Fibroblast of skin of left biceps (primary cell): ENCODE measurements around the gene PEBP1.
A peak's percentile ranks its signal among the peaks of the same experiment; 100 is the strongest.
"Not testable (repeated sequence)": the region's sequence is repeated elsewhere in the genome, so short reads cannot be mapped to it uniquely, and the experiment has no call there.

Experiments used
- DNase-seq, 2 experiments: peaks; one replicate each; pipeline ENCODE4 v3.0.0-alpha.2; 2013; ENCODE audit warnings: low read depth in 2 of 2

PEBP1 gene

DNA sequence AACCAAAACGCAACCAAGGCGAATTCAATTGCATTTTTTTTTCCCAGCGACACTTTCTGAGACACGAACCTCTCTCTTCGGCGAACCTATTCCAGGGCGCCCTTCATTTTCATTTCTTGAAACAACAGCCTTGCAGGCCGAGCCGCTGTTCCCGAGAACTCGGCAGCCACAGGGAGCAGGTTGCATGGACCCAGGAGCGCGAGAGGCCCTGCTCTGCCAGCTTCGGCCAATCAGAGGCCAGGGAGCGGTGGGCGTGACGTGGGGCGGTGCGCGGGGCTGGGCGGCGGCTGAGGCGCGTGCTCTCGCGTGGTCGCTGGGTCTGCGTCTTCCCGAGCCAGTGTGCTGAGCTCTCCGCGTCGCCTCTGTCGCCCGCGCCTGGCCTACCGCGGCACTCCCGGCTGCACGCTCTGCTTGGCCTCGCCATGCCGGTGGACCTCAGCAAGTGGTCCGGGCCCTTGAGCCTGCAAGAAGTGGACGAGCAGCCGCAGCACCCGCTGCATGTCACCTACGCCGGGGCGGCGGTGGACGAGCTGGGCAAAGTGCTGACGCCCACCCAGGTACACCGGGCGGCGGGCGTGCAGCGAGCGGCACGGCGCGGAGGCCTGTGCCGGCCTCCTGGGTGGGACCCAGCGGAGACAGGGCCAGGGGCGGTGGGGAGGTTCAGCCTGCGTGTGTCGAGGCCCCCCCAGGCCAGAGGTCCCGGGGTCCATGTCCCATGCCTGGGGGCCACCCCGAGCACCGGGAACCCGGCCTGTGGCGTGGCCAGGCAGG, at the start of gene PEBP1:
TSS of gene PEBP1 (plus strand) at position 337 of the 771 bp plus-strand sequence. CDS start at position 423, 86 bp downstream.
- DNase-seq: peak; percentile 67

DNA sequence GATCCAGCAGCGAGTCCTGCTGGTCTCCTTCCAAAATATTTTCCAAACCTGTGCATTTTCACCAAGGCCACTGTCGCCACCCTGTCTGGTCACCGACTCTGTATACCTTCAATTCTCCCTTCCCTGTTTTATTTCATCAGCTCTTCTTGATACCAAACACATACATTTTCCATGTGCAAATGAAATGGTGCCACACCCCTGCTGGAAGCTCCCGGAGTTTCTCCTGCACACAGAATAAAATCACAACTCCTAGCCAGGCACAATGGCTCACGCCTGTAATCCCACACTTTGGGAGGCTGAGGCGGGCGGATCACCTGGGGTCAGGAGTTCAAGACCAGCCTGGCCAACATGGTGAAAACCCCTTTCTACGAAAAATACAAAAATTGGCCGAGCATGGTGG, 46.1 kb upstream of the PEBP1 start:
- DNase-seq: no peak

DNA sequence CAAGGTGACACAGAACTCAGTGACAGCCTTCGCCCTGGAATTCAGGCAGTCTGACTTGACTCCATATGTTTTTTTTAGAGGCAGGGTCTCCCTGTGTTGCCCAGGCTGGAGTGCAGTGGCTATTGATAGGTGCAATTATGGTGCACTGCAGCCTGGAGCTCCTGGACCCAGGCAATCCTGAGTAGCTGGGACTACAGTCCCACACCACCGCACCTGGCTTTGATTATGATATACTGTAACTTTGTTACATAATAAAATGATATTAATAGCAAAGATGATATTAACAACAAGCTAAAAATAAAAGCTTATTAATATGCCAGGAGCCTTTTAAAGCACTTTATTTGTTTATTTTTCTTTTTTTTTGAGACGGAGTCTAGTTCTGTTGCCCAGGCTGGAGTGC, 41.9 kb upstream of the PEBP1 start:
- no peak for DNase-seq

DNA sequence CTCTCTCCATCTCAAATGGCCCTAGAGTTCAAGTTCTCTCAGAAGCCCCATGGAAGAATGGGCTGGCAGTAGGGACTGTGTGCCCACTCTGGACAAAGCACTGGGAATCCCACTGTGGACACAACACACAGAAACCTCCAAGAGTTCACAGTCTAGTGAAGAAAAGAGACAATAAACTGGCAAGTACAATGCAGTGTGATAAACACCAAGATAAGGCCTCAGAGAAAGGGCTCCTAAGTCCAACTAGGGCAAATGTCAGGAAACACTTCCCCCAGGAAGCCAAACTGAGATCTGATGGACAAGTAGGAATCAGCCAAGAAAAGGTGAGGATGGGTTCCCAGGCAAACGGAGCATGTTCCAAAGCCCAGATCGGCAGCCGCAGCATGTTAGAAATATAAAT, 37.5 kb upstream of the PEBP1 start:
- DNase-seq: no peak

DNA sequence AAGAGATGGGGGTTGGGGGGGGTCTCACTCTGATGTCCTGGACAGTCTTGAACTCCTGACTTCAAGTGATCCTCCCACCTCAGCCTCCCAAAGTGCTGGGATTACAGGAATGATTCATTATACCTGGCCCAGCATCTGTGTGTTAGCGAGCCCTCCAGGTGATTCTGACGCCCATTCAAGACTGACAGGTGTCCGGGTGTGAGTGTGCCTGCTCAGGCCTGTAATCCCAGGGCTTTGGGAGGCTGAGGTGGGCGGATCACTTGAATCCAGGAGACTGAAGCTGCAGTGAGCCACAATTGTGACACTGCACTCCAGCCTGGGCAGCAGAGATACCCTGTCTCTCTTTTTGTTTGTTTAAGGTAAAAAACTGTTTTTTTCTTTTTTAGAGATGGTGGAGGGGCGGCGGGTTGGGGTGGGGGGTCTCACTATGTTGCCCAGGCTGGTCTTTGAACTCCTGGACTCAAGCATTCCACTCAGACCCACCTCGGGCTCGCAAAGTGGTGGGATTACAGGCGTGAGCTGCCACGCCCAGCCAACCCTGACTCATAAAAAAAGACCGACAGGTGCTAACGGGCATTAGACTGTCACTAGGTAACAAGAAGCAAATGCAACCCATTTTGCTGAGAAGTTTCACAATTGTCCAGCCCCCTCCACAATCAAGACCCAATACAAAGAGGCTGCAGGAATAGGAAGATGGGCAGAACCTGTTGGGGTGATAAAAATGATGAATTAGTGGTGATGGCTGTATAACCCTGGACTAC, 36.8 kb upstream of the PEBP1 start:
- no peak for DNase-seq

DNA sequence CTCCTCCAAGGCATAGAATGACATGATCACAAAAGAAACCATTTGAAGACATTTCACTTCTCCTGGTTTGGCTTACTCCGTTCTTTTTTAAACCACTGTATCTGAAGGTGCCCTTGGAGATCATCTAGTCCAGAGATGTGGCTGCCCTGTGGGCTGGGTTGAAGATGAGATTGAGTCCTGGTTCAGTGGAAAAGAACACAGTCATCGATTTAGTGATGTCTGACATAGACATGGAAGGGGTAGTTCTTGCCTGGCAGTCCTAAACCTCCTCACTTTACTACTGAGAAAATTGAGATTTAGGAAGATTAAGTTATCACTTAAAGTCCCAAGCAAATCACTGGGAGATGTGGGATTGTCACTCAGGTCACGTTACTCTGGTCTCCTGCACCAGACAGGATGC, 34.9 kb upstream of the PEBP1 start:
- no peak for DNase-seq

DNA sequence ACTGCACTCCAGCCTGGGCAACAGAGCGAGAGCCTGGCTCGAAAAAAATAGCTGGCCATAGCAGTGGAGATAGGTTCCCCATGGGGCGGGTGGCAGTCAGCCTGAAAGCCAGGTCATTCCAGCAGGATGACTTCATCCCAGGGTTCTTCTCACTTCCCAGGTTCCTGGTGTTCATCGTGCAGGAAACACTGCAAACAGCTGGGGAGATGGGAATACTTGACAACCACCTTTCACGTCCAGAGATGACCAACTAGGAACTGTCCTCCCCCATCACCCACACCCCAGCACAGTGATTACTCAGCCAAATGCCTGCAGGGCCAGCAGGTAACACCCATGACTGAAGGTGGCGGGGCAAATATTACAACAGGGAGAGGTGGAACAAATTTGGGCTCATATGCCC, 33.9 kb upstream of the PEBP1 start:
- DNase-seq: no peak

DNA sequence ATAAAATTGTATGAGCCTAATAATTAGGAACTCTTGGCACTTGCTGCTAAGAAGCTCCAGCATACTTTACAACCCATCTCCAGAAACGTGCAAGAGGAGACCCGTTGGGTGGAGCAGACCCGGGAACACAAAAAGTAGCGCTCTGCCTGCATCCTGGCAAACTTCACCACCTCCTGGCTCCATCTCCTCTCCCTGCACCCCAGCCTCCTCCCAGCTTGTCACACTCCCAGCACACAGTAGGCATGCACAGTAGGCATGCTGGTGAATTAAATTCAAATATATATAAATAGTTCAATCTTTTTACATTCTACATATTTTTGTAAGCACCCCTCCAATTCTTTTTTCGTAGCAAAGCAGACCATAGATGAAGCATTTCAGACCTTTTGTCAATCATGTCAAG, 33.3 kb upstream of the PEBP1 start:
- DNase-seq: no peak

DNA sequence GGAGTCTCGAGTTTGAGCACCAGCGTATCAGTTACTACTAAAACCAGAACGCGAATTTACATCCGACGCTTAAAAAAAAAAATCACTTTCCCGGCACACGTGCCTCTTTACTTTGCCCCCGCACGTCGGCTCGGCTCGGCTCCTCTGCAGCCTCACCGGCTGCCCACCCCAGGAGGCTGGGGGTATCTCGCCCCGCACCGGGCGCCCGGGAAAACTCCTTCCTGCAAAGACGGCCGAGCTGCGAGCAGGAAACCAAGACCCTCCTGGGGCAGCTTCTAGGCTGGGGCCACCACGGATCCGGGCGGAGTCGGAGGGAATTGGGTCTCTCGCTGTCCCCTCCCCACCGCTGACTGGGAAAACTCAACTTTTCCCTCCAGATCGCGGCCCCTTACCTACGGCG, 32.7 kb upstream of the PEBP1 start:
- no peak for DNase-seq

DNA sequence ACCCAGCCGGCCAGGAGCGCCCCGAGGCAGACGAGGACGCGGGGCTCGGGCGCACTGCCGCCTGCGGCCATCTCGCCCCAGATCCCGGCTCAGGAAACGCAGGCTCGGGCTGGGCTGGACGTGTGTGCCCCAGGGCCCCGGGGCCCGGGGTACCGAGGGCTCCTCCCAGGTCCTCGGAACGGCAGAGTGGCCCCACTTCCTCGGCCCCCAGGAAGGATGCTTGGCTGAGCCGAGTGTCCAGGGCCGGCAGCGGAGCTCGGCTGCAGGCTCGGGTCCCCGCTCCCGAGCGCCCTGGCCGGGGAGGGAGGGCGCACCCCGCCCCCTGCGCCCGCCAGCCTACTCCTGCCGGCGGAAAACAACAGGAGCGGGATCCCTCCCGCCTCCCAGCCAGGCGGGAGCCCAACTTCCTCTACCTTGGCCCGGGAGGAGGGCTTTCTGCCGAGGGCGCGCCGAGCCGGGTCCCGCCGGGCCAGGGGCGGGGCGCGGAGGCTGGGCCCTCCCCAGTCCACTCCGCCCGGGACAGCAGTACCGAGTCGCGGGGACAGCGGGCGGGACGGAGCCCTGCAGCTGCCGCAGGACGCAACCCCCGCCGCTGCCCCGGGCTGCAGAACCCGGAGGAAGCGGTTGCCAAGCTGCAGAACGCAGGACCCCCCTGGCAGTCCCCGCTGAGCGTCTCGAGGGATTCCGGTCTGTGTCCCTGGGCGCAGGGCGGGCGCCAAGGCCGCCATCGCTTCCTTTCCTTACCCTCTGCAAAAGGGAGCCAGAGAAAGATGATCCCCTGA, 32.1 kb upstream of the PEBP1 start, which contains the start of gene VSIG10:
TSS of gene VSIG10 (minus strand) at position 411 of the 782 bp plus-strand sequence. CDS start at position 71, 340 bp downstream.
- DNase-seq: peak in 1 of 2 experiments; percentile 16

DNA sequence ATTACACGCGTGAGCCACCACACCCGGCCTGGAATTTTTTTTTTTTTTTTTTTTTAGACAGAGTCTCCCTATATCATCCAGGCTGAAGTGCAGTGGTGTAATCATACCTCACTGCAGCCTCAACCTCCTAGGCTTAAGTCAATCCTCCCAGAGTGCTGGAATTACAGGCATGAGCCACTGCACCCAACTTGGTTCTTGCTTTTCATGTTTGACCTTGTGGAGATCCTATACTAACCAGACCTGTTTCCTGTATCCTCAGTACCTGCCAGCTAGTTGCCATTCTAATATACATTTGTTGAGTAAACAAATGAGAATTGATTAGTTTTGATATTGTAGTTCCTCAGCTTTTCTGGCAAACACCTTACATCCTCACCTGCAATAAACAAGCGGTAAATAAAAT, 28.9 kb upstream of the PEBP1 start:
- no peak for DNase-seq

DNA sequence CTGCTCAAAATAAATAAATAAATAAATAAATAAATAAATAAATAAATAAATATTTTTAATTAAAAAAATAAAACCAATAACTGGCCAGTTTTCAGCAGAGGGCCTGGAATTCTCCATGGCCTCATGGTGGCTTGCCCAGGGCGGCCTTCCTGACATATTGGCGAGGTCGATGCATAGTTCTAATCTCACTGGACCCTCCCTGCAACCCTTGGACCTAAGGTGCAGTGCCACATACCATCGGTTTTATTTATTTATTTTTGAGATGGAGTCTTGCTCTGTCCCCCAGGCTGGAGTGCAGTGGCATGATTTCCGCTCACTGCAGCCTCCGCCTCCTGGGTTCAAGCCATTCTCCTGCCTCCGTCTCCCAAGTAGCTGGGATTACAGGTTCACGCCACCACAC, 28.2 kb upstream of the PEBP1 start:
- no peak for DNase-seq

DNA sequence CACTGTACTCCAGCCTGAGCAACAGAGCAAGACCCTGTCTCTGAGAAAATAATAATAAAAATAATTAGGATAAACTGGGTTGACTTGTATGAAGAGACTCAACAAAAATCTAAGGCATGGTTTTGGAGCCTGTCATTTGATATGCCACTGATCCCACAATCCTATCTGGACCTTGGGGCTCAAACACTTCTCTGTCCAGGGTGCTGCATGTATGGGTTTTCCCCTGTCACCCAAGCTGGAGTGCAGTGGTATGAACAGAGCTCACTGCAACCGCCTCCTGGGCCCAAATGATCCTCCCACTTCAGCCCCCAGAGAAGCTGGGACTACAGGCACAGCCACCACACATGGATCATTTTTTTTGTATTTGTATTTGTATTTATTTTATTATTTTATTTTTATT, 26.8 kb upstream of the PEBP1 start:
- DNase-seq: no peak

DNA sequence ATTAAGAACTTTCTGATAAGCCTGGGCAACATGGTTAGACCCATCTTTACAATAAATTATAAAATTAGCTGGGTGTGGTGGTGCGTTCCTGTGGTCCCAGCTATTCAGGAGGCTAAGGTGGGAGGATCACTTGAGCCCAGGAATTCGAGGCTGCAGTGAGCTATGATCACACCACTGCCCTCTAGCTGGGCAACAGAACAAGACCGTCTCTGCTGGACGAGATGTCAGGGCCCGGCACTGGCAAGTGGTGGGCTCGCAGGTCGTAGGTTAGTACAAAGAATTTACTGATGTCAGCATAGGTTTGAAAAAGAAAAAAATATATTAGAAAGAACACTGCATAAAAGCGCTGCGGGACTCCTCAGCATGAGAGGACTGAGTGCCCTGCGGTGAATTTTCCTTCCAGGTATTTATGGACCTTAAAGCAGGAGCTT, 16.5 kb upstream of the PEBP1 start:
- no peak for DNase-seq

DNA sequence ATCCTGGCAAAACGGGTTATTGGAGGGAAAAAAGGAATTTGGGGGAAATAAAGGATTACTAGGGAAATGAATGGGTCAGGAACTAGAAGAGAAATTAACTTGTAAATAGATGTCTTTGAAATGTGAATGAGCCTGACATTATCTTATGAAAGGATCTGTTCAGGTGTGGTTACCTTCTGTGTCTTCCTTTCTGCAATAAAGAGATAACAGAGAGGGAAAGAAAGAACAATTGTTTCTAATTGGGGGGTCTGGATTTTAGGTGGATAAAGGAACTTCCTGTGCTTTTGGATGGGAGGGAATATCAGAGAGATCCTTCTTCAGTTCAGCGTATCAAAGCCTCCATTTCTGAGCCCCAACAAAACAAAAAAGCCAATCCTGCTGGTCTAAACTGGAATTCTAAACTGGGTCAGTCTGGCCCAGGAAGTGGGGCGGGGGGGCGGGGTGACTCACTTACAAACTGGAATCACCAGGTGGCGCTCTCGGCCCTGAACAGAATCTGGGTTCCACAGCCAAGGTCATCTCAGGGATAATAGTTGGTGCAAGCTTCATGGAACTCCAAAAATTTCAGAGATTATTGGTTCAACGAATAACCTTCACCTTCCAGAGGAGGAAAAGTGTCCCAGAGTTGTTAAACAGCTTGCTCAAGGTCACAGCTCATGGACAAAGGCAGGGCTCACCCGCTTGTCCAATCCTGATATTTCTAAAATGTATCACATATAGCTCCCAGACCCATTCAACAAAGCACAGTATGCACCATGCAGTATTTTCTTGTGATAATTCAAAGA, 15.2 kb upstream of the PEBP1 start:
- DNase-seq: no peak

DNA sequence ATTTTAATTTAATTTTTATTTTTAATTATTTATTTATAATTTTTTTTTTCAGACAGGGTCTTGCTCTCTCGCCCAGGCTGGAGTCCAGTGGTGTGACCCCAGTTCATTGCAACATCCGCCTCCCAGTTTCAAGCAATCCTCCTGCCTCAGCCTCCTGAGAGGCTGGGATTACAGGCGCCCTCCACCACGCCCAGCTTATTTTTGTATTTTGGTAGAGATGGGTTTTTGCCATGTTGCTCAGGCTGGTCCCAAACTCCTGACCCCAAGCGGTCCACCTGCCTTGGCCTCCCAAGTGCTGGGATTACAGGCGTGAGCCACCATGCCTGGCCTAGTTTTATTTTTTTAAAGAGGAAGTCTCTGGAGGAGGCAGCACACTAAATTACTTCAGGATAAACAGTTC, 13.7 kb upstream of the PEBP1 start:
- no peak for DNase-seq

DNA sequence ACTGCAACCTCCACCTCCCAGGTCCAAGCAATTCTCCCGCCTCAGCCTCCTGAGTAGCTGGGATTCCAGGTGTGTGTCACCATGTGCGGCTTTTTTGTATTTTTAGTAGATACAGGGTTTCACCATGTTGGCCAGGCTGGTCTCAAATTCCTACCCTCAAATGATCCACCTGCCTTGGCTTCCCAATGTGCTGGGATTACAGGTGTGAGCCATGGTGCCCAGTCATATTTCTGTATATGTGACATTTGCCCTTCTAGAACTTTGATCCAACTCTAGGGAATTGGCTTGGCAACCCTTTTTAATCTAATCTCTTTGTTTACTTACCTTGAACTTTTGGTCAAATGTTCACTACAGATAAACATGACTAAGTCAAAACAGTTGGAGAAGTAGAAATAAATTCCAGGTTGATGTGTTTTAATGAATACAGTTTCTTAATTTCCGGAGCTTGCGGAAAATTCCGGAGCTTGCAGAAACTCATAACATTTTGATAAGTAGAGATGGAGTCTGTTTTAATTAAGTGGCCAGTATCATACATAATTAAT, 11.5 kb upstream of the PEBP1 start:
- DNase-seq: no peak

DNA sequence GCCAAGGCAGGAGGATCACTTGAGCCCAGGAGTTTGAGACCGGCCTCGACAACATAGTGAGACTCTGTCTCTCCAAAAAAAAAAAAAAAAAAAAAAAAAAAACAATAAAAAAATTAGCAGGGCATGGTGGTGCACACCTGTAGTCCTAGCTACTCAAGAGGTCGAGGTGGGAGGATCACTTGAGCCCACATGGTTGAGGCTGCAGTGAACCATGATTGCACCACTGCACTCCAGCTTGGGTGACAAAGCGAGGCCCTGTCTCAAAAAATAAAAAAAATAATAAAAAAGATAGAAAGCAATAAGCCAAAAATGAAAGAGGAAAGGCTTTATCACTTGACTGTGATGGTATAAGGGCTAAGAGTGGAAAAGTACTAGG, 10.2 kb upstream of the PEBP1 start:
- no peak for DNase-seq

DNA sequence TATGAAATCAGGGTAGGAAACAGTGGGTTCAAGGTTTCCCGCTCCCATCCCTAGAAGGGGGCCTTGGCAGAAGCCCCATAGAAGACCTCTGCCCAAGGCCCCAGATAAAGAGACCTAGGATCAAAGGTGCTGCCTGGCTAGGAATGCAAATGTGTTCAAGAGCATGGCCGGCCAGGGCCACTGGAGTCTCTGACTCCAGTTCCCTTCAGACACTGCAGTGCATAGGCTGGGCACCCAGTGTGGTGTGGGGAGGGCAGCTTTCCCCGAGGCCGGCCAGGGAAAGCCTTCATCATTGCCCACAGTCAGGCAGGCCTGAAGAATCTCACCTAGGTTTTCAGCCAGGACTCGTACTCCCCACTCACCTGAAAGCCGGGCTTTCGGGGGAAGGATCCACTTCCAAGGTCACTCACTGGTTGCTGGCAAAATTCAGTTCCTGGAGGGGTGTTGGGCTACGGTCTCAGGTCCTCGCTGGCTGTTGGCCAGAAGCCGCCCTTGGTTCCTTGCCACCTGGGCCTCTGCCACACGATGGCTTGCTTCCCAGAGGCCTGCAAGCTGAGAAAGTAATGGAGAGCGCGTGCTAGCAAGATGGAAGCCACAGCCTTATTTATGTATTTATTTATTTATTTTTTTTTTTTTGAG, 9.7 kb upstream of the PEBP1 start:
- no peak for DNase-seq

DNA sequence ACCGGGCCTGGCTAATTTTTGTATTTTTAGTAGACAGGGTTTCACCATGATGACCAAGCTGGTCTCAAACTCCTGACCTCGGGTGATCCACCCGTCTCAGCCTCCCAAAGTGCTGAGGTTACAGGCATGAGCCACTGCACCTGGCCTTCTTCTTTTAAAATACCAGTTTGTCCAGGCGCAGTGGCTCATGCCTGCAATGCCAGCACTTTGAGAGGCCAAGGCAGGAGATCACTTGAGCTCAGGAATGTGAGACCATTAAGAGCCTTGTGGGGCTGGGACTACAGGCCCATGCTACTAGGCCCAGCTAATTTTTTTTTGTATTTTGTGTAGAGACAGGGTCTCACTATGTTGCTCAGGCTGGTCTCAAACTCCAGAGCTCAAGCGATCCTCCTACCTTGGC, 8.1 kb upstream of the PEBP1 start:
- DNase-seq: no peak

DNA sequence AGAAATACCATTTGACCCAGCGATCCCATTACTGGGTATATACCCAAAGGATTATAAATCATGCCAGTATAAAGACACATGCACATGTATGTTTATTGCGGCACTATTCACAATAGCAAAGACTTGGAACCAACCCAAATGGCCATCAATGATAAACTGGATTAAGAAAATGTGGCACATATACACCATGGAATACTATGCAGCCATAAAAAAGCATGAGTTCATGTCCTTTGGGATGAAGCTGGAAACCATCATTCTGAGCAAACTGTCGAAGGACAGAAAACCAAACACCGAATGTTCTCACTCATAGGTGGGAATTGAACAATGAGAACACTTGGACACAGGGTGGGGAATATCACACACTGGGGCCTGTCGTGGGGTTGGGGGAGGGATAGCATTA, 6.5 kb upstream of the PEBP1 start:
- DNase-seq: not testable (repeated sequence)
